AG10803 (cell line): ENCODE results near the gene ATG4A.
A peak's percentile ranks its signal among the peaks of the same experiment; 100 is the strongest.

Experiments
- DNase-seq: peaks from one replicate; pipeline ENCODE4 v3.0.0; 2010; ENCODE audit warnings: low read depth
- H3K4me3 ChIP-seq: 2 replicates; pipeline ENCODE4 v1.5.1; 2011; ENCODE audit warnings: mild to moderate bottlenecking, low read length, control low read depth
- TF ChIP-seq, protein P1 (sequence below): conservative IDR thresholded peaks from 2 replicates; pipeline ENCODE4 v1.5.1; 2011; ENCODE audit warnings: mild to moderate bottlenecking, low read length, control low read depth, inconsistent platforms

The ATG4A gene

GRCh38 chrX:108178143-108178498 lies 86.5 kb downstream of the ATG4A start:
- DNase-seq: no peak
- no peak overlapping the region for H3K4me3 ChIP-seq
- TF ChIP-seq, protein P1, sequence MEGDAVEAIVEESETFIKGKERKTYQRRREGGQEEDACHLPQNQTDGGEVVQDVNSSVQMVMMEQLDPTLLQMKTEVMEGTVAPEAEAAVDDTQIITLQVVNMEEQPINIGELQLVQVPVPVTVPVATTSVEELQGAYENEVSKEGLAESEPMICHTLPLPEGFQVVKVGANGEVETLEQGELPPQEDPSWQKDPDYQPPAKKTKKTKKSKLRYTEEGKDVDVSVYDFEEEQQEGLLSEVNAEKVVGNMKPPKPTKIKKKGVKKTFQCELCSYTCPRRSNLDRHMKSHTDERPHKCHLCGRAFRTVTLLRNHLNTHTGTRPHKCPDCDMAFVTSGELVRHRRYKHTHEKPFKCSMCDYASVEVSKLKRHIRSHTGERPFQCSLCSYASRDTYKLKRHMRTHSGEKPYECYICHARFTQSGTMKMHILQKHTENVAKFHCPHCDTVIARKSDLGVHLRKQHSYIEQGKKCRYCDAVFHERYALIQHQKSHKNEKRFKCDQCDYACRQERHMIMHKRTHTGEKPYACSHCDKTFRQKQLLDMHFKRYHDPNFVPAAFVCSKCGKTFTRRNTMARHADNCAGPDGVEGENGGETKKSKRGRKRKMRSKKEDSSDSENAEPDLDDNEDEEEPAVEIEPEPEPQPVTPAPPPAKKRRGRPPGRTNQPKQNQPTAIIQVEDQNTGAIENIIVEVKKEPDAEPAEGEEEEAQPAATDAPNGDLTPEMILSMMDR: no peak

DNA sequence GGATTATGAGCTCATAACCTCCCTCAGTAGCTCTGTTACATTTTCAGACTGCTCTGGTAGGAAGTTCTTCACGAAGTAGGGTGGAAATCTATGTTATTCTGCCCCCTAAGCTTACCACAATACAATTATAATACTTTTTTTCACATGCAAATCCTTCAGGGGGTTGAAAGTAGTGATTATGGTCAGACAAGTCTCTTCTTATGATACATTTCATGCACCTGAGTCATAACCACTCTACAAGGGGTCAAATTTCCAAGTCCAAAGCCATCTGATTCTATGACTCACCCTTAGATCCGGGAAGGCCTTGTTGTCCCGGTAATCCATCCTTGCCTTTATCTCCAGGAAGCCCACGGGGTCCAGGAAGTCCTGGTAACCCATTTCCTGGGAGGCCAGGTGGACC lies 95.2 kb downstream of the ATG4A start:
- peak; percentile 40 for DNase-seq
- no peak overlapping the region for H3K4me3 ChIP-seq
- TF ChIP-seq, protein P1: no peak

- DNase-seq: no peak
- H3K4me3 ChIP-seq: no peak overlapping the region
- TF ChIP-seq, protein P1: no peak
Observed at GRCh38 chrX:108198420-108198819, 106.8 kb downstream of the ATG4A start.

DNA sequence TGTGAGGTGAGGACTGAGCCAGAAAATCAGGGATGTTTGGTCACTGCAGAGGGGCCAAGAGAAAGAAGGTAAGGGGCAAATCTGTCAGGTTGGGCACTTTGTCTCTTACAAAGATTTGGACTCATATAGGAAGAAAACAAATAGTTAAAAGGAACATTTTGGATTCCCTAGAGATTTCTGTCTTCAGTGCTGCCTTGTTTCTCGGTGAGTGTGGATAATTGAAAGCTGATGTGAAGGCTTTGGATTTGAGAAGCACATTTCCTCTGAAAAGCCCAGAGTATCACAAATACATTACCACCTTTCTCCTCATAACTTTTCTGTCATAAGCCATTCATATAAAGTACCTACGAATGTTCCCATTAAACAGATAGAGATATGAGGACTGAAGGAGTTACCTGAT lies 107.5 kb downstream of the ATG4A start:
- no peak for DNase-seq
- no peak overlapping the region for H3K4me3 ChIP-seq
- TF ChIP-seq, protein P1: no peak

DNA sequence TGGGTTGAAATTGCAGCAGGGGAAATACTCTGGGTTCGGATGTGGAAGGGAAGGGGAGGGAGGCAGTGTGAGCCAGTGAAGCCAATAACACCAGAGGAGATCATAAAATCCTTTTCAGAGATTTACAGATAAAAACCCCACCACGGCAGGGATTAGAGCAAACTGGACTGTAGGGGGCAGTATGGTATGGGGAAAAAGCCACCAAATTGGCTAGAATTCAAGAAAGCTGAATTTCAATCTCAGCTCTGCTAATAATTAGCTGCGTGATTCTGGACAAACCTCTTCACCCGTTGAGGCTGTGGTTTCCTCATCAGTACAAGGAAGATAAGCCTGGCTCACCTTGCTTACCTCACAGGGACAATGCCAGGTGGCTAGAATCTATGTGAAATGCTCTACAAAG lies 108.1 kb downstream of the ATG4A start:
- H3K4me3 ChIP-seq: no peak overlapping the region
- peak; percentile 6 for DNase-seq
- TF ChIP-seq, protein P1: peak; percentile 53

- H3K4me3 ChIP-seq: no peak overlapping the region
- no peak for DNase-seq
- TF ChIP-seq, protein P1: no peak
Observed at GRCh38 chrX:108203540-108203939, 112.0 kb downstream of the ATG4A start.
